WTC11 (cell line): ENCODE measurements around the gene MYL12B. TPM values are rescaled to one million over a fixed set of nuclear protein-coding genes. Genes with fewer than 3 reads are reported as not detected.

Experiments used
- ATAC-seq: fragments of 200-7000 bp; cut with Tn5 transposase; 2 replicates; pipeline ENCODE4 v1.10.0; 2021; ENCODE audit warnings: mild to moderate bottlenecking, moderate library complexity
- CTCF ChIA-PET: fragments of 300-600 bp; sonication (Branson Sonifier 250); formaldehyde crosslinking; loops from one replicate; lab custom pipeline; 2021; ENCODE audit warnings: antibody characterized with exemption; lab: Charles Lee
- POLR2A ChIA-PET: fragments of 350-600 bp; sonication (Branson Sonifier 250); formaldehyde crosslinking; loops from one replicate; lab custom pipeline; 2021; ENCODE audit warnings: antibody characterized with exemption; lab: Charles Lee
- DNase-seq: peaks from one replicate; pipeline ENCODE4 v3.0.0; 2021; ENCODE audit warnings: low spot score
- H3K27ac Mint-ChIP-seq: 2 replicates; pipeline ENCODE4 v1.8.0; 2021; ENCODE audit warnings: mixed read lengths
- H3K27me3 Mint-ChIP-seq: 2 replicates; pipeline ENCODE4 v1.8.0; 2021; ENCODE audit warnings: low read depth, mild to moderate bottlenecking, moderate library complexity, mixed read lengths
- H3K36me3 Mint-ChIP-seq: 2 replicates; pipeline ENCODE4 v1.8.0; 2021; ENCODE audit warnings: mixed read lengths
- H3K4me1 Mint-ChIP-seq: 2 replicates; pipeline ENCODE4 v1.8.0; 2022; ENCODE audit warnings: mixed read lengths
- H3K4me3 Mint-ChIP-seq: 2 replicates; pipeline ENCODE4 v1.8.0; 2021; ENCODE audit warnings: mild to moderate bottlenecking, moderate library complexity, mixed read lengths
- H3K9me3 Mint-ChIP-seq: 2 replicates; pipeline ENCODE4 v1.8.0; 2021; ENCODE audit warnings: mixed read lengths
- ATF2 ChIP-seq: sonication (generic); formaldehyde crosslinking; IDR thresholded peaks from 2 replicates; pipeline ENCODE4 v1.8.1; 2022; ENCODE audit warnings: low read depth, missing genetic modification reagents, borderline replicate concordance
- ATF3 ChIP-seq: sonication (generic); formaldehyde crosslinking; conservative IDR thresholded peaks from 2 replicates; pipeline ENCODE4 v1.8.1; 2022; ENCODE audit warnings: mild to moderate bottlenecking, missing genetic modification reagents
- CBFB ChIP-seq: sonication (generic); formaldehyde crosslinking; IDR thresholded peaks from 2 replicates; pipeline ENCODE4 v1.8.1; 2022; ENCODE audit warnings: mild to moderate bottlenecking, low read depth, missing genetic modification reagents
- CDX4 ChIP-seq: fragments of 250-450 bp; sonication (Bioruptor Pico); IDR thresholded peaks from 2 replicates; pipeline ENCODE4 v1.9.0; 2021; ENCODE audit warnings: moderate library complexity, mild to moderate bottlenecking, inconsistent platforms, borderline replicate concordance
- CREB1 ChIP-seq: sonication (generic); formaldehyde crosslinking; IDR thresholded peaks from 2 replicates; pipeline ENCODE4 v1.8.0; 2023; ENCODE audit warnings: mild to moderate bottlenecking, missing genetic modification reagents
- ESRRA ChIP-seq: sonication (generic); formaldehyde crosslinking; IDR thresholded peaks from 2 replicates; pipeline ENCODE4 v1.8.1; 2022; ENCODE audit warnings: mild to moderate bottlenecking, missing genetic modification reagents, borderline replicate concordance
- FOXJ3 ChIP-seq: sonication (generic); formaldehyde crosslinking; IDR thresholded peaks from 2 replicates; pipeline ENCODE4 v1.9.0; 2021; ENCODE audit warnings: missing genetic modification reagents, mild to moderate bottlenecking, borderline replicate concordance
- FOXP1 ChIP-seq: sonication (generic); formaldehyde crosslinking; IDR thresholded peaks from 2 replicates; pipeline ENCODE4 v1.8.0; 2022; ENCODE audit warnings: missing genetic modification reagents, mild to moderate bottlenecking, moderate library complexity, borderline replicate concordance
- KAT7 ChIP-seq: sonication (generic); formaldehyde crosslinking; IDR thresholded peaks from 2 replicates; pipeline ENCODE4 v1.8.1; 2023; ENCODE audit warnings: missing genetic modification reagents, mild to moderate bottlenecking, borderline replicate concordance
- MYBL2 ChIP-seq: sonication (generic); formaldehyde crosslinking; IDR thresholded peaks from 2 replicates; pipeline ENCODE4 v1.8.1; 2023; ENCODE audit warnings: mild to moderate bottlenecking, moderate library complexity, missing genetic modification reagents
- NFATC4 ChIP-seq: fragments of 250-450 bp; sonication (Bioruptor Pico); IDR thresholded peaks from 2 replicates; pipeline ENCODE4 v1.9.0; 2021; ENCODE audit warnings: mild to moderate bottlenecking
- NFE2L1 ChIP-seq: sonication (generic); formaldehyde crosslinking; IDR thresholded peaks from 2 replicates; pipeline ENCODE4 v1.8.1; 2023; ENCODE audit warnings: missing genetic modification reagents
- NR2C2 ChIP-seq: sonication (generic); formaldehyde crosslinking; IDR thresholded peaks from 2 replicates; pipeline ENCODE4 v1.8.0; 2022; ENCODE audit warnings: mild to moderate bottlenecking, missing genetic modification reagents
- OVOL2 ChIP-seq: fragments of 250-450 bp; sonication (Bioruptor Pico); IDR thresholded peaks from 2 replicates; pipeline ENCODE4 v1.9.0; 2021; ENCODE audit warnings: mild to moderate bottlenecking, borderline replicate concordance
- SMAD4 ChIP-seq: sonication (generic); formaldehyde crosslinking; IDR thresholded peaks from 2 replicates; pipeline ENCODE4 v1.8.0; 2022; ENCODE audit warnings: mild to moderate bottlenecking, missing genetic modification reagents
- TEAD1 ChIP-seq: sonication (generic); formaldehyde crosslinking; IDR thresholded peaks from 2 replicates; pipeline ENCODE4 v1.8.0; 2022; ENCODE audit warnings: mild to moderate bottlenecking, missing genetic modification reagents
- TEAD4 ChIP-seq: sonication (generic); formaldehyde crosslinking; IDR thresholded peaks from 2 replicates; pipeline ENCODE4 v1.8.0; 2022; ENCODE audit warnings: mild to moderate bottlenecking, missing genetic modification reagents
- TP53 ChIP-seq: sonication (generic); formaldehyde crosslinking; IDR thresholded peaks from 2 replicates; pipeline ENCODE4 v1.8.1; 2023; ENCODE audit warnings: mild to moderate bottlenecking, missing genetic modification reagents
- ZBTB43 ChIP-seq: sonication (generic); formaldehyde crosslinking; IDR thresholded peaks from 2 replicates; pipeline ENCODE4 v1.8.1; 2023; ENCODE audit warnings: mild to moderate bottlenecking, missing genetic modification reagents
- total RNA-seq: library from RNA; stranded (reverse); gene quantifications from 3 replicates; pipeline ENCODE4 v1.2.3, GENCODE V29; 2021

The MYL12B gene
- total RNA-seq, 1 experiment from 2014 or later, result 173 TPM

GRCh38 chr18:3319894-3320454 lies 58.0 kb downstream of the MYL12B start (continued):
- TF ChIP-seq ZBTB43 (CRISPR knock-in tag) (no peak), CDX4 (no peak), FOXP1 (CRISPR knock-in tag) (no peak)

GRCh38 chr18:3321133-3321812 lies 59.3 kb downstream of the MYL12B start:
- 0 out of 2 replicates have a peak, but pooled peaks cover 5% of the 10 kb centered on the region for H3K27me3 Mint-ChIP-seq
- H3K36me3 Mint-ChIP-seq, result peaks cover 3% of the 10 kb centered on the region; the same call in 1 of the 2 replicates
- ChIA-PET CTCF (interaction anchor here (2.2 kb wide), 1 partner anchor 24 kb away, joined by 6 read pairs; no protein-coding TSS in a partner anchor), POLR2A (no interaction called here)
- DNase-seq, result no peak
- H3K27ac Mint-ChIP-seq, result no peak overlapping the region
- H3K4me1 Mint-ChIP-seq, result peaks cover 11% of the 10 kb centered on the region
- no peak for TF ChIP-seq SMAD4
- no peak for TF ChIP-seq FOXP1 (CRISPR knock-in tag)
- no peak for TF ChIP-seq TEAD4 (CRISPR knock-in tag)
- TF ChIP-seq NR2C2 (CRISPR knock-in tag), result no peak
- TF ChIP-seq, all 79 proteins: peak for 0
- H3K9me3 Mint-ChIP-seq, result peaks cover 8% of the 10 kb centered on the region
- ATAC-seq, result no peak
- H3K4me3 Mint-ChIP-seq, result no peak overlapping the region

- DNase-seq, result no peak
- peaks cover 15% of the 10 kb centered on the region for H3K4me1 Mint-ChIP-seq
- no peaks in the 10 kb centered on the region for H3K36me3 Mint-ChIP-seq
- no peak for TF ChIP-seq NFE2L1 (CRISPR knock-in tag)
- no peak for TF ChIP-seq NFATC4
- no peak for TF ChIP-seq ESRRA
- TF ChIP-seq ATF3 (CRISPR knock-in tag), result no peak
- TF ChIP-seq KAT7 (CRISPR knock-in tag), result no peak
- TF ChIP-seq NR2C2 (CRISPR knock-in tag), result no peak
- TF ChIP-seq FOXP1 (CRISPR knock-in tag), result no peak
- no peak for TF ChIP-seq CBFB (CRISPR knock-in tag)
- no peak for TF ChIP-seq OVOL2 (CRISPR knock-in tag)
- no peak for TF ChIP-seq ATF2 (CRISPR knock-in tag)
- TF ChIP-seq CREB1 (CRISPR knock-in tag), result no peak
- TF ChIP-seq FOXJ3, result no peak
- no peak for TF ChIP-seq MYBL2 (CRISPR knock-in tag)
- no peak for TF ChIP-seq TP53
- no peak for TF ChIP-seq TEAD1 (CRISPR knock-in tag)
- TF ChIP-seq, all 79 proteins: peak for 0
- H3K4me3 Mint-ChIP-seq, result no peak overlapping the region
- ChIA-PET POLR2A (no interaction called here), CTCF (interaction anchor here (0.9 to 1.7 kb wide), 3 partner anchors 12 to 27 kb away, joined by 3 to 5 read pairs (median 4); no protein-coding TSS in a partner anchor)
- peaks cover 14% of the 10 kb centered on the region for H3K9me3 Mint-ChIP-seq
- no peak overlapping the region for H3K27ac Mint-ChIP-seq
- ATAC-seq, result no peak
- H3K27me3 Mint-ChIP-seq, result no peaks in the 10 kb centered on the region
Measured at GRCh38 chr18:3323900-3324299, 62.0 kb downstream of the MYL12B start.

Other genes with a start within 250 kb of the MYL12B start
- 10.4 to 12.2 TPM (median 11.8 TPM) in 3 replicates for gene LPIN2, start 249.0 kb upstream of the MYL12B start, total RNA-seq
- 0.35 to 0.64 TPM (median 0.53 TPM) in 3 replicates for gene MYOM1, start 42.2 kb upstream of the MYL12B start, total RNA-seq
- 205 to 230 TPM (median 213 TPM) in 3 replicates for gene MYL12A, start 14.3 kb upstream of the MYL12B start, total RNA-seq
- 201 to 210 TPM (median 206 TPM) in 3 replicates for gene TGIF1, start 188.0 kb downstream of the MYL12B start, total RNA-seq